Gastroesophageal sphincter (tissue), 3 donors: ENCODE results near the gene UAP1L1.

Experiments
- CTCF ChIP-seq, 4 experiments: fragments of 200-600 bp in 2 of 4; fragments of 450-650 bp in 2 of 4; sonication (generic) in 1 of 4; IDR thresholded peaks; one replicate each; pipeline ENCODE4 v1.5.1; 2017 to 2019; ENCODE audit warnings: antibody characterized with exemption in 4 of 4, mild to moderate bottlenecking in 2 of 4, moderate library complexity in 2 of 4
- EP300 ChIP-seq: sonication (generic); formaldehyde crosslinking; IDR thresholded peaks from one replicate; pipeline ENCODE4 v1.6.1; 2017; ENCODE audit warnings: antibody characterized with exemption, mild to moderate bottlenecking
- POLR2A ChIP-seq, 2 donors: fragments of 450-650 bp; IDR thresholded peaks; one replicate each; pipeline ENCODE4 v1.6.1; 2017; ENCODE audit warnings: antibody characterized with exemption in 2 of 2, mild to moderate bottlenecking in 2 of 2, moderate library complexity in 1 of 2
- POLR2AphosphoS5 ChIP-seq: sonication (generic); formaldehyde crosslinking; IDR thresholded peaks from one replicate; pipeline ENCODE4 v1.6.1; 2017; ENCODE audit warnings: antibody characterized with exemption

DNA sequence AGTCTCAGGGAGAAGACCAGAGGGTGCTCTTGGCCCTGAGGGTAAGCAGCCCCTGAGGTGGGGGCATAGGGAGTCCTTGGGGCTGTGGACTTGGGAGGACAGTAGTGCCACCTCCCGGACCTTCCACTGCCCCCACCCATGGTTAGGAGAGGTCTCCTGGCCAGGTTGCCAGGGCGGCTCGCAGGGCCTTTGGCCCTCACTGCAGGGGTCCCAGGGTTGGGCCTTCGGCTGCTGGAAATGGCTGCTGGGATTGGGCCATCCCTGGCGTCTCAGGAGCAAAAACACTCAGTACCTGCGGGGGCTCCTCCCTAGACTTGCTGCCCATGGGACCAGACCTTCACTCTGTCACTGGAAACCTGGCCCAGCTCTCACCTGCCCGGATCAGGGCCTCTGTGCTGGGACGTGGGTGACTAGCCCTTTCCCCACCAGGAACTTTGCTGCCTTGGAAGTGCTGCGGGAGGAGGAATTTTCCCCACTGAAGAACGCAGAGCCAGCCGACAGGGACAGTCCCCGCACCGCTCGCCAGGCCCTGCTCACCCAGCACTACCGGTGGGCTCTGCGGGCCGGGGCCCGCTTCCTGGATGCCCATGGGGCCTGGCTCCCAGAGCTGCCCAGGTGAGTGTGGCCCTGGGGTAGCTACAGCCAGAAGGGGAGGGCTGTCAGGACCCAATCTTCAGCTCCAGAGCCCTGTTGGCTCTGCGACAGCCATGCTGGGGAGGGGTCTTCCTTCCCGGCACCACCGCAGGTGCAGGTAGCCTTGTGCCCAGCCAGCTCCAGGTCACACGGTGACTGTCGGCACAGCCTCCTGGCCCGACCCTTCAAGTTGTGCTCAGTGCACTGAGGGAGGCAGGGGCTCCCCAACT lies 3.2 kb downstream of the UAP1L1 start:
- TF ChIP-seq EP300: no peak
- no peak for TF ChIP-seq POLR2A (IDR thresholded peaks at IDR 0.05)
- TF ChIP-seq CTCF (IDR thresholded peaks at IDR 0.05): no peak
- no peak for TF ChIP-seq POLR2AphosphoS5
